Parathyroid adenoma (tissue), 2 donors: ENCODE measurements around the gene DPYD.

ENCODE experiments used
- H2AFZ ChIP-seq: fragments of 300-600 bp; sonication (generic); one replicate; pipeline ENCODE4 v1.7.0; 2017; ENCODE audit warnings: antibody characterized with exemption, mild to moderate bottlenecking
- H3K27ac ChIP-seq: fragments of 300-600 bp; sonication (generic); one replicate; pipeline ENCODE4 v1.7.0; 2017
- H3K27me3 ChIP-seq: fragments of 300-600 bp; sonication (generic); one replicate; pipeline ENCODE4 v1.7.0; 2017; ENCODE audit warnings: low read length; ENCODE audit not compliant: control insufficient read depth, insufficient read depth
- H3K36me3 ChIP-seq: fragments of 300-600 bp; sonication (generic); one replicate; pipeline ENCODE4 v1.7.0; 2017; ENCODE audit warnings: low read length; ENCODE audit not compliant: control insufficient read depth, insufficient read depth
- H3K4me1 ChIP-seq: fragments of 300-600 bp; sonication (generic); one replicate; pipeline ENCODE4 v1.7.0; 2017; ENCODE audit warnings: control low read depth
- H3K4me2 ChIP-seq: fragments of 300-600 bp; sonication (generic); one replicate; pipeline ENCODE4 v1.7.0; 2017; ENCODE audit warnings: low read length
- H3K4me3 ChIP-seq: fragments of 300-600 bp; sonication (generic); one replicate; pipeline ENCODE4 v1.7.0; 2017; ENCODE audit warnings: low read depth, low read length
- H3K79me2 ChIP-seq: fragments of 300-600 bp; sonication (generic); one replicate; pipeline ENCODE4 v1.7.0; 2017; ENCODE audit warnings: control low read depth
- H3K9ac ChIP-seq: fragments of 300-600 bp; sonication (generic); one replicate; pipeline ENCODE4 v1.7.0; 2017; ENCODE audit warnings: mild to moderate bottlenecking
- H3K9me3 ChIP-seq: fragments of 300-600 bp; sonication (generic); one replicate; pipeline ENCODE4 v1.7.0; 2017; ENCODE audit warnings: low read length; ENCODE audit not compliant: control insufficient read depth
- CTCF ChIP-seq: fragments of 300-600 bp; sonication (generic); IDR thresholded peaks from one replicate; pipeline ENCODE4 v1.7.0; 2017; ENCODE audit warnings: antibody characterized with exemption, mild to moderate bottlenecking
- donor health status: primary hyperparathyroidism.

The DPYD gene

GRCh38 chr1:97743129-97743528, 177.7 kb downstream of the DPYD start:
- H3K4me3 ChIP-seq, result no peak overlapping the region
- TF ChIP-seq CTCF, result no peak

DNA sequence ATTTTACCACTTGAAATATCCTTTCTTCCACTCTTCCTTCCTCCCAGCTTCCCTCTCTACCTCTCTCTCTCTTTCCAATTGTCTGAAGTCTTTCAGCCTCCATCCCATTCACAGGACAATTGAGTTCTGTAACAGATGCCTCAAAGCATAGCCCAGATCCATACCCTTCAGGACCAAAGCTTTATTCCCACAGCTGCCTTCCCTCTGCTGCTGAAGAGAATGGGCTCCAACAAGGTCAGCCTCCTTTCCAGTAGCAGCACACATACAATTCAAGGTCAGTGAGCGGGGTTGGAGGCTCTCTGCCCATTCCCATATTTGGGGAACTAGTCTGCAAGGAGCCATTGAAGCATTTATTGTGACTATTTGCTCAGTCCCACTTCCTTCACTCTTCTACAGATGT, 179.9 kb downstream of the DPYD start:
- H3K27ac ChIP-seq, result no peak overlapping the region
- H3K9ac ChIP-seq, result no peak overlapping the region
- no peaks in the 10 kb centered on the region for H3K79me2 ChIP-seq
- no peaks in the 10 kb centered on the region for H3K27me3 ChIP-seq
- no peaks in the 10 kb centered on the region for H3K36me3 ChIP-seq
- TF ChIP-seq CTCF, result no peak
- no peak overlapping the region for H2AFZ ChIP-seq
- H3K4me2 ChIP-seq, result no peak overlapping the region
- H3K4me1 ChIP-seq, result no peaks in the 10 kb centered on the region
- no peak overlapping the region for H3K4me3 ChIP-seq
- H3K9me3 ChIP-seq, result no peaks in the 10 kb centered on the region

More at GRCh38 chr1:97743129-97743528, 177.7 kb downstream of the DPYD start:
- H3K36me3 ChIP-seq, result no peaks in the 10 kb centered on the region
- no peak overlapping the region for H2AFZ ChIP-seq
- no peaks in the 10 kb centered on the region for H3K27me3 ChIP-seq
- no peak overlapping the region for H3K9ac ChIP-seq
- no peak overlapping the region for H3K4me2 ChIP-seq
- no peaks in the 10 kb centered on the region for H3K4me1 ChIP-seq
- H3K79me2 ChIP-seq, result no peaks in the 10 kb centered on the region
- H3K27ac ChIP-seq, result no peak overlapping the region
- no peaks in the 10 kb centered on the region for H3K9me3 ChIP-seq

DNA sequence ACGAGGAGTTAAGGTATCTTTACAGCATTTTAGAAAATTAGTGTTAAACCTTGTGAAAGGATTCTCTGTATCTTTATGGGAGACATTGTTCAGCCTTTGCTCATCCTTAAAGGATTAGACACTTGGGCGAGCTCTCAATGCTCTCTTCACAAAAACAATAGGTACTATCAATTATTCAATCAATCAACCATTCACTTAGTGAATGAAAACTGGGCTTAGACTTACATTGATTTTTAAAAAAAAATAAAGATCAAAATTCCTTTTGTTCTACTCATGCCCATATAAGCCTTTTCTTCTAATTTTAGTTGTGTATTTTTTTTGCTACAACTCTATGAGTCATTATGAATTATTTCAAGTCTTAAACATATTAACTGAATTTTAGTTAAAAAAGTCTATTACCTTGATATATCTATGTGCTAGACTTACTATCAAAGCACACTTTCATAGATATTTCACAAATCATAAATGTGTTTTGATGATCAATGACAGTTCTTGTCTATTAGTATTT, 181.2 kb downstream of the DPYD start:
- TF ChIP-seq CTCF, result no peak
- Histone ChIP-seq H3K36me3 (no peaks in the 10 kb centered on the region), H3K27ac (no peak overlapping the region), H3K4me2 (no peak overlapping the region), H3K79me2 (no peaks in the 10 kb centered on the region), H3K27me3 (no peaks in the 10 kb centered on the region), H2AFZ (no peak overlapping the region), H3K9me3 (no peaks in the 10 kb centered on the region), H3K4me3 (no peak overlapping the region), H3K9ac (no peak overlapping the region), H3K4me1 (no peaks in the 10 kb centered on the region)

DNA sequence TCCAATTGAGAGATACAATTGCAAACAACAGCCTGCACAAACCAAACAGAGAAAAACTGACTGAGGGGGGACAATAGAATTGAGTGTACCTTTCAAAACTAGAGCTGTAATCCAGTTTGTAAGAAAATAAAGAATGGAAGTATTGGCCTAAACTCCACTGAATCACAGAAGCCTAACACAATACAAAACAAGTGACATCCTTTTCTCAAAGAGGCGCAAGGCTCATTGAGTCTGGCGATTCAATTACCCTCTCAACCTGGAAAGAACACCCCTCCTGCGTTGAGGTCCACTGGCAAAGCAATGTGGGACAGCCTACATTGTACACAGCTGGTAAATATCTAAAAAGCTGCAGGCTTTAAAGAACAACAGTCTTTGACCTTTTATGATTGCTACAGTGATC, 182.6 kb downstream of the DPYD start:
- Histone ChIP-seq H3K79me2 (no peaks in the 10 kb centered on the region), H3K27me3 (no peaks in the 10 kb centered on the region), H3K27ac (no peak overlapping the region), H3K36me3 (no peaks in the 10 kb centered on the region), H3K4me1 (no peaks in the 10 kb centered on the region), H3K9me3 (no peaks in the 10 kb centered on the region), H2AFZ (no peak overlapping the region), H3K4me3 (no peak overlapping the region), H3K9ac (no peak overlapping the region), H3K4me2 (no peak overlapping the region)
- TF ChIP-seq CTCF, result no peak

- no peak overlapping the region for H2AFZ ChIP-seq
- no peak overlapping the region for H3K27ac ChIP-seq
- no peak overlapping the region for H3K9ac ChIP-seq
- no peaks in the 10 kb centered on the region for H3K27me3 ChIP-seq
- H3K4me2 ChIP-seq, result no peak overlapping the region
- no peaks in the 10 kb centered on the region for H3K4me1 ChIP-seq
- no peaks in the 10 kb centered on the region for H3K9me3 ChIP-seq
- no peaks in the 10 kb centered on the region for H3K79me2 ChIP-seq
- H3K36me3 ChIP-seq, result no peaks in the 10 kb centered on the region
- no peak for TF ChIP-seq CTCF
- H3K4me3 ChIP-seq, result no peak overlapping the region
These were observed 190.6 kb downstream of the DPYD start for GRCh38 chr1:97730271-97730670.
